HG02938 (cell line): ENCODE data around the gene TMSB4X.

ENCODE experiments used
- ATAC-seq: cut with Tn5 transposase; IDR thresholded peaks from one replicate; pipeline ENCODE4 v1.9.1; 2021; ENCODE audit warnings: mild to moderate bottlenecking, moderate library complexity; ENCODE audit not compliant: unreplicated experiment

TMSB4X gene

DNA sequence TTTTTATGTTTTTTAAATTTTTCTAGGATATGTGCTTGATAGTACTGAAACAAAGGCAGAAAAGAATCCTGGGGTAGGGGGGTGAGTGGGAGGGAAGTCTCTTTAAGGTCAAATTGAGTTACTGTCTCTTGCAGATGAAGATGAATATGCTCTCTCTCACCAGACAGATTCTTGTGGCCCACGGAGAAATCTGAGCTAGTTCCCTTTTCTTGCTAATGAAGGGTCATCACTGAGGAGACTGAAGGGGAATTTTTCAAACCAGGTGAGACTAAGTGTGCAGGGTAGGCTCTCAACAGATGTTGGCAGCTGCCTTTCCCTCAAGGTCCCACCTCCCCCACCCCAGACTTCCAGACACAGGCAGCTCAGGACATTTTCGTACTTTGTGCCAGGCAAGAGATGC, 48.0 kb downstream of the TMSB4X start:
- ATAC-seq = peak; percentile 49

DNA sequence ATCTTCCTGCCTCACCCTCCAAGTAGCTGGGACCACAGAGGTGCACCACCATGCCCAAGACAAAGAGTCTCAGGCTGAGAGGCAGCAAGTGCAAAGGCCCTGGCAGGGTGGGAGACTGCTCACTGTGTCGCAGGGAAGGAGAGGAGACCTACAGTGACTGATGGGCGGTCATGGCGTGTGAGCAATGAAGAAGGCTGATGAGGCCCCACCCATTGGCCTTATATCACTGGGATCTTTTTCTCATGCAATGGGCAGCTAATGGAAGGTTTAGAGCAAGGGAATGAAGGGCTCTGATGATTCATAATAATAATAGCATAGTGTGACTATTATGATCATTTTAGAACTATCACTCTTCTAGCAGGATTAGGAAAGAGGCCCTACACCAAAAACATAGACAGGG, 48.7 kb downstream of the TMSB4X start:
- no peak for ATAC-seq

DNA sequence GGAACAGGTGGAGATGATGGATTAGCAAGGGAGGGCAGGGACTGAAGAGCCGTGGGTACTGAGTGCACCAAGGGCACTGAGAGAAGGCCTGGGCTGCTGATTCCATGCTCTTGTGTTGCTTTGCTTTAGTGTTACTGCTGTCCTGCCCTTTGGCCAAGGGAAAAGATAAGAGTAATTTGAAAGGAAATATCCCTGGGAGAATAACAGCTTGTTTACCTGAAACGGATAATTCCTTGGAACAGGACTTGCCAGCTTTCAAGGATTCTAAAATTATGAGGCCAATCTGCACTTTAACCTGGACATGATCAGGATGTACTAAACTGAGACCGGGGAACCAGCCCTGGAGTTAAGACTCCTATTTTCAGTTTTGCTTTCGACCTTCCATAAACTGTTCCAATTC, 49.1 kb downstream of the TMSB4X start:
- ATAC-seq = no peak

DNA sequence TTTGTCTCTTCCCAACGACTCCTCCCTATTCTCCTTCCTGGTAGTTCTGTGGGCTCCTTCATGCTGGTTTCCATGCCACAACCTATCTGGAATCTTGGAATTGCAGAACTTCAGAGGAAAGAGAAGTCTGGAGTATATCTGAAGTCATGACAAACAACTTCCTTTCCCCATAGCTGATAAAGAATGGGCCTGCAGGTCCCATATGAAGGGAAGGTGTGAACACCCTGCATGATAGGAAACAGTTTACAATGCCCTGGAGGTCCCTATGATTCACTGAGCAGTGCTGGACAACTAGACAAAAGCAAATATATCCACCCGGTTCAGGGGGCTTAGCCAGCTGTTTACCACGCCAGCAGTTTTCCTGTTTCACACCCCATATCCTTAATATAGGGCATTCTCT, 50.1 kb downstream of the TMSB4X start:
- no peak for ATAC-seq
